Neutrophil (primary cell): ENCODE measurements around the gene UNC45A.
A peak's percentile ranks its signal among the peaks of the same experiment; 100 is the strongest.
"Not testable (repeated sequence)": the region's sequence is repeated elsewhere in the genome, so short reads cannot be mapped to it uniquely, and the experiment has no call there.

Experiments
- H3K27ac ChIP-seq: fragments of 200-600 bp; sonication (generic); 2 replicates; pipeline ENCODE4 v1.5.1; 2016; ENCODE audit warnings: mild to moderate bottlenecking, moderate library complexity
- H3K27me3 ChIP-seq: fragments of 200-600 bp; sonication (generic); 2 replicates; pipeline ENCODE4 v1.6.0; 2016; ENCODE audit warnings: mild to moderate bottlenecking
- H3K36me3 ChIP-seq: fragments of 200-600 bp; sonication (generic); 2 replicates; pipeline ENCODE4 v1.5.1; 2017
- H3K4me1 ChIP-seq, 2 experiments: fragments of 200-600 bp in 1 of 2; sonication (generic) in 1 of 2; 1 replicate in 1 of 2; 2 replicates in 1 of 2; pipeline versions ENCODE4 v1.5.1 to v1.6.1; 2013 to 2016; ENCODE audit warnings: low read depth in 1 of 2, low read length in 1 of 2, mild to moderate bottlenecking in 1 of 2, moderate library complexity in 1 of 2; ENCODE audit not compliant: control insufficient read depth in 1 of 2, insufficient read depth in 1 of 2
- H3K4me3 ChIP-seq, 2 experiments: fragments of 200-600 bp in 1 of 2; sonication (generic) in 1 of 2; 1 replicate in 1 of 2; 2 replicates in 1 of 2; pipeline ENCODE4 v1.5.1; 2013 to 2016; ENCODE audit warnings: low read depth in 1 of 2, low read length in 1 of 2, mild to moderate bottlenecking in 1 of 2, moderate library complexity in 1 of 2
- H3K9me3 ChIP-seq: fragments of 200-600 bp; sonication (generic); 2 replicates; pipeline ENCODE4 v1.5.1; 2016
- CTCF ChIP-seq: fragments of 200-600 bp; sonication (generic); IDR thresholded peaks from 2 replicates; pipeline ENCODE4 v1.5.1; 2016; ENCODE audit warnings: antibody characterized with exemption

Gene UNC45A

GRCh38 chr15:90905306-90906180, 29.5 kb upstream of the UNC45A start:
- Histone ChIP-seq H3K27ac (no peak overlapping the region), H3K36me3 (peaks cover 58% of the 10 kb centered on the region), H3K27me3 (no peaks in the 10 kb centered on the region), H3K4me3 (no peak overlapping the region), H3K4me1 (peaks cover 27 to 34% of the 10 kb centered on the region in 2 experiments), H3K9me3 (no peaks in the 10 kb centered on the region)
- TF ChIP-seq CTCF: no peak

DNA sequence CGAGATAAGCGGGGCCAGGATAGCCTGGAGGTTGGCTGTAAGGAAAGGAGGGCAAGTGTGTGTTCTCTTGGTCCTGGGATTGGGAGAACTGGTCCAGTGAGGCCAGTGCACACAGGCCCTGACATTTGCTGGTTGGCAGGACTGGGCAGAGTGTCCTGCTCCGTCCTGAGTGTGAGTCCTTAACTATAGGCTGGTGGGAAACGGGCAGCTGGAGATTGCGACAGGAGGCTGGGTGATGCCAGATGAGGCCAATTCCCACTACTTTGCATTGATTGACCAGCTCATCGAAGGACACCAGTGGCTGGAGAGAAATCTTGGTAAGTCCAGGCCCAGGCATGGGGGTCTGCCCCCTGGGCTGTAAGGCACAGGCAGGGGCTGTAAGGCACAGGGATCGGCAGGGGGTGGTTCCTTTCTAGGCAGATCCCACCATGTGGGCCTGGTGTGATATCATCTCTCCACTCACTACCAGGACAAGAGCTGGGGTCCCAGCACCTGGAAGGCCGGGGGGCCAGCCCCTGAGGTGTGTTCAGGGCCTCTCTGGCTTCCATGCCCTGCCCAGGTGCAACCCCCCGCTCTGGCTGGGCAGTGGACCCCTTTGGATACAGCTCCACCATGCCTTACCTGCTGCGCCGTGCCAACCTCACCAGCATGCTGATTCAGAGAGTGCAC, 28.8 kb upstream of the UNC45A start:
- Histone ChIP-seq H3K36me3 (peaks cover 66% of the 10 kb centered on the region), H3K27ac (no peak overlapping the region), H3K27me3 (no peaks in the 10 kb centered on the region), H3K4me3 (no peak overlapping the region), H3K4me1 (peaks cover 34 to 42% of the 10 kb centered on the region in 2 experiments), H3K9me3 (no peaks in the 10 kb centered on the region)
- TF ChIP-seq CTCF: no peak

DNA sequence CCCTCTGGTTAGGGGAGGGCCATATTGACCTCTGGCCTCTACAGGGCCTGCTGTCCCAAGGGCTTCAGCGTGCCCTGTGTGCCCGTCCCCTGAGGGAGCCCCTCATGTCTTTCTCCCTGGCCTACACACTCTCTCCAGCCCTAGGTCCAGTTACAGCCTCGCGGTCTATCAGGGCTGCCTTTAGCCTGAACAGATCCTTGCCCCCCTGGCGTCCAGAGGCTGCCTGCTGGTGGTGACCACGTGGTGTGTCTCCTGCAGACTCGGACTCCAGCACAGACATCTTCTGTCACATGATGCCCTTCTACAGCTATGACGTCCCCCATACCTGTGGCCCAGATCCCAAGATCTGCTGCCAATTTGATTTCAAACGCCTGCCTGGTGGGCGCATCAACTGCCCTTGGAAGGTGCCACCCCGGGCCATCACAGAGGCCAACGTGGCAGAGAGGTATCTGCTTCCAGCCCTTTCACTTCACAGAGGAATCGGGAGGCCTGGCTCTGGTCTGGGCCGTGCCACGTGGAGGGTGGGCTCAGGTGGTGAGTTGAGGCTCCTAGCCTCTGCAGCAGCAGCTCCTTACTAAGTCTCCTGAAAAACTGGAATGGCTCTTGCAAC, 27.9 kb upstream of the UNC45A start:
- no peaks in the 10 kb centered on the region for H3K27me3 ChIP-seq
- peaks cover 74% of the 10 kb centered on the region for H3K36me3 ChIP-seq
- no peaks in the 10 kb centered on the region for H3K9me3 ChIP-seq
- no peak overlapping the region for H3K4me3 ChIP-seq
- peaks cover 36 to 43% of the 10 kb centered on the region in 2 experiments for H3K4me1 ChIP-seq
- H3K27ac ChIP-seq: peak overlapping the region; percentile 47
- no peak for TF ChIP-seq CTCF

- TF ChIP-seq CTCF: no peak
- Histone ChIP-seq H3K27me3 (no peaks in the 10 kb centered on the region), H3K36me3 (peaks cover 83% of the 10 kb centered on the region), H3K27ac (peak overlapping the region; percentile 47), H3K4me3 (no peak overlapping the region), H3K4me1 (peaks cover 42 to 48% of the 10 kb centered on the region in 2 experiments), H3K9me3 (no peaks in the 10 kb centered on the region)
Measured at GRCh38 chr15:90907838-90908507, 27.1 kb upstream of the UNC45A start.

DNA sequence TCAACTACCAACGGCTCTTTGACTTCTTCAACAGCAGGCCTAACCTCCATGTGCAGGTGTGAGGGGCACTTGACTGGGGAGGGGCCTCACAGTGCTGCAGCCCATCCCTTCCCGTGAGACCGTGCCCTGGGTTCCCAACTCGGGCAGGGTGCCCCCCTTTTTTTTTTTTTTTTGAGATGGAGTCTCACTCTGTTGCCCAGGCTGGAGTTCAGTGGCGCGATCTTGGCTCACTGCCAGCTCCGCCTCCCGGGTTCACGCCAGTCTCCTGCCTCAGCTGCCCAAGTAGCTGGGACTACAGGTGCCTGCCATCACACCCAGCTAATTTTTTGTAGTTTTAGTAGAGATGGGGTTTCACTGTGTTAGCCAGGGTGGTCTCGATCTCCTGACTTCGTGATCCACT, 25.6 kb upstream of the UNC45A start:
- H3K27ac ChIP-seq, H3K27me3 ChIP-seq, H3K4me3 ChIP-seq, H3K9me3 ChIP-seq: not testable (repeated sequence)
- H3K36me3 ChIP-seq: peaks cover 91% of the 10 kb centered on the region
- peaks cover 46 to 52% of the 10 kb centered on the region in 2 experiments for H3K4me1 ChIP-seq
